HCT116 (cell line): ENCODE results near the gene TMEM187.

ENCODE experiments used
- EZH2 ChIP-seq: fragments of 200-600 bp; sonication (generic); IDR thresholded peaks from 2 replicates; pipeline ENCODE4 v1.6.1; 2017; ENCODE audit warnings: antibody characterized with exemption, mixed run types
- TF ChIP-seq, protein P1 (sequence below), 3 experiments: fragments of 200-600 bp in 1 of 3; sonication (generic) in 1 of 3; IDR thresholded peaks in 2 of 3; conservative IDR thresholded peaks in 1 of 3; 2 replicates each; pipeline ENCODE4 v1.5.1; 2012 to 2017; ENCODE audit warnings: low read depth in 2 of 3, low read length in 2 of 3, antibody characterized with exemption in 1 of 3, borderline replicate concordance in 1 of 3, control low read depth in 1 of 3, mild to moderate bottlenecking in 1 of 3, mixed read lengths in 1 of 3, mixed run types in 1 of 3, moderate library complexity in 1 of 3; ENCODE audit not compliant: insufficient read depth in 1 of 3

DNA sequence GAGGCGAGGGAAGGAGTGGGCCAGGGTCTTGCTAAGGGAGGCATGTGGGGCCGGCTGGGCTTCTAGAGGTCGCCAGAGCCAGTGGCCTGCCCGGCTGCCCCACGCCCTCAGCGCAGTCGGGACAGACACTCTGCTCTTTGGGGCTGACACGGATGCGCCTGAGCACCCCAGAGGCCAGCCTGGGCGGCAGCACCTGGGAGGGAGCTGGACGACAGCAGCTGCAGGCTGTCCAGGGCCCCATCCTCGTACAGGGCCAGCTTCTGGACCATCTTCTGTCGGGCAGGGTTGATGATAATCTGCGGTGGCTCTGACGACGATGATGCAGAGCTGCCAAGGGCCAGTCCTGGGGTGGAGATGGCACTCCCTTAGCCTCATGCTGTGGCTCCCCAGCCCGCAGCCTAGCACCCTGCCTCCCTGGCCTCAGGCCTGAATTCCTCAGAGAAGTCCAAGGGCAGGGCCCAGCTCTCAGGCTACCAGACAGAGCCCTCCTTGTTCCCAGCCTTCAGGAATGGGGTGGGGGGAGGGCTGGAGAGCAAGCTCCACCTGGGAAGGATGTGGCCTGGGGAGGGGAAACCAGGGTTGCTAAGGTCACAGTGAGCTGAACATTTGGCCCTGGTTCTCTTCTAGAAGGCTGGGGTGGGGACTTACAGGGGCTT is 39.9 kb downstream of the TMEM187 start:
- no peak for TF ChIP-seq EZH2
- TF ChIP-seq, protein P1, sequence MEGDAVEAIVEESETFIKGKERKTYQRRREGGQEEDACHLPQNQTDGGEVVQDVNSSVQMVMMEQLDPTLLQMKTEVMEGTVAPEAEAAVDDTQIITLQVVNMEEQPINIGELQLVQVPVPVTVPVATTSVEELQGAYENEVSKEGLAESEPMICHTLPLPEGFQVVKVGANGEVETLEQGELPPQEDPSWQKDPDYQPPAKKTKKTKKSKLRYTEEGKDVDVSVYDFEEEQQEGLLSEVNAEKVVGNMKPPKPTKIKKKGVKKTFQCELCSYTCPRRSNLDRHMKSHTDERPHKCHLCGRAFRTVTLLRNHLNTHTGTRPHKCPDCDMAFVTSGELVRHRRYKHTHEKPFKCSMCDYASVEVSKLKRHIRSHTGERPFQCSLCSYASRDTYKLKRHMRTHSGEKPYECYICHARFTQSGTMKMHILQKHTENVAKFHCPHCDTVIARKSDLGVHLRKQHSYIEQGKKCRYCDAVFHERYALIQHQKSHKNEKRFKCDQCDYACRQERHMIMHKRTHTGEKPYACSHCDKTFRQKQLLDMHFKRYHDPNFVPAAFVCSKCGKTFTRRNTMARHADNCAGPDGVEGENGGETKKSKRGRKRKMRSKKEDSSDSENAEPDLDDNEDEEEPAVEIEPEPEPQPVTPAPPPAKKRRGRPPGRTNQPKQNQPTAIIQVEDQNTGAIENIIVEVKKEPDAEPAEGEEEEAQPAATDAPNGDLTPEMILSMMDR (IDR thresholded peaks at IDR 0.05 in 2 of 3, conservative IDR thresholded peaks at IDR 0.05 in 1 of 3; ENCODE audit: borderline replicate concordance in 1 of 3, insufficient read depth in 1 of 3, low read depth in 2 of 3, low read length in 2 of 3): no peak
